ENCODE results near the gene ADGRL1. TPM values are rescaled to one million over a fixed set of nuclear protein-coding genes. Genes with fewer than 3 reads are reported as not detected.

Gene ADGRL1
- total and polyA plus RNA-seq, 5 experiments from 2014 or later: 0.29 to 28.0 (median 0.96) TPM

- Mint-ChIP-seq H3K4me1 (peaks cover 22 to 68% (median 56%) of the 10 kb centered on the region in 4 donors), H3K27ac (peak overlapping the region in 5 of 10 donors; percentile 38 to 67 (median 61)), H3K36me3 (peaks cover 0 to 1% (median 0%) of the 10 kb centered on the region in 3 donors), H3K9me3 (no peaks in the 10 kb centered on the region), H3K4me3 (peak overlapping the region in 3 of 10 donors; percentile 19 to 51 (median 27)), H3K27me3 (no peaks in the 10 kb centered on the region)
- POLR2A ChIA-PET: interaction anchor here (1.1 to 1.6 kb wide), 4 partner anchors 19 to 24 kb away, joined by 3 to 6 read pairs (median 4); partner anchors contain the start of gene ASF1B
- DNase-seq (no peak), ATAC-seq (no peak)
Observed at GRCh38 chr19:14112051-14112808, 93.7 kb downstream of the ADGRL1 start.

GRCh38 chr19:14111486-14111885 is 94.5 kb downstream of the ADGRL1 start:
- no peak for DNase-seq
- Mint-ChIP-seq H3K4me1 (peaks cover 19 to 62% (median 51%) of the 10 kb centered on the region in 4 donors), H3K9me3 (no peaks in the 10 kb centered on the region), H3K4me3 (peak overlapping the region in 2 of 10 donors; percentile 27 to 34), H3K36me3 (peaks cover 0 to 6% (median 0%) of the 10 kb centered on the region in 3 donors), H3K27me3 (no peaks in the 10 kb centered on the region), H3K27ac (peak overlapping the region in 4 of 10 donors; percentile 53 to 80 (median 74))
- POLR2A ChIA-PET: interaction anchor here (0.7 to 1.4 kb wide), 5 partner anchors 18 to 268 kb away, joined by 3 to 6 read pairs (median 4); no protein-coding TSS in a partner anchor
- no peak for ATAC-seq

GRCh38 chr19:14110650-14111049 is 95.3 kb downstream of the ADGRL1 start:
- H3K27ac Mint-ChIP-seq: peak overlapping the region in 7 of 10 donors; percentile 13 to 80 (median 57)
- no peak for DNase-seq
- POLR2A ChIA-PET: interaction anchor here (0.7 to 1.3 kb wide), 5 partner anchors 19 to 269 kb away, joined by 3 to 4 read pairs (median 3); no protein-coding TSS in a partner anchor

GRCh38 chr19:14107581-14108461 is 98.1 kb downstream of the ADGRL1 start:
- H3K27me3 Mint-ChIP-seq: no peaks in the 10 kb centered on the region
- DNase-seq (no peak), ATAC-seq (no peak)
- H3K27ac Mint-ChIP-seq: peak overlapping the region in 1 of 10 donors; percentile 46
- peaks cover 2 to 30% (median 20%) of the 10 kb centered on the region in 4 donors for H3K4me1 Mint-ChIP-seq
- H3K4me3 Mint-ChIP-seq: no peak overlapping the region
- POLR2A ChIA-PET: no interaction called here
- H3K36me3 Mint-ChIP-seq: peaks cover 0 to 25% (median 7%) of the 10 kb centered on the region in 3 donors
- H3K9me3 Mint-ChIP-seq: no peaks in the 10 kb centered on the region

More at GRCh38 chr19:14110650-14111049, 95.3 kb downstream of the ADGRL1 start:
- H3K4me3 Mint-ChIP-seq: no peak overlapping the region
- peaks cover 11 to 54% (median 43%) of the 10 kb centered on the region in 4 donors for H3K4me1 Mint-ChIP-seq
- no peak for ATAC-seq
- H3K27me3 Mint-ChIP-seq: no peaks in the 10 kb centered on the region
- H3K9me3 Mint-ChIP-seq: no peaks in the 10 kb centered on the region
- H3K36me3 Mint-ChIP-seq: peaks cover 0 to 12% (median 2%) of the 10 kb centered on the region in 3 donors

- POLR2A ChIA-PET: no interaction called here
- peaks cover 0 to 30% (median 7%) of the 10 kb centered on the region in 3 donors for H3K36me3 Mint-ChIP-seq
- ATAC-seq (no peak), DNase-seq (no peak)
- H3K27ac Mint-ChIP-seq: no peak overlapping the region
- H3K4me3 Mint-ChIP-seq: no peak overlapping the region
- H3K4me1 Mint-ChIP-seq: peaks cover 2 to 20% (median 11%) of the 10 kb centered on the region in 4 donors
- H3K27me3 Mint-ChIP-seq: no peaks in the 10 kb centered on the region
- no peaks in the 10 kb centered on the region for H3K9me3 Mint-ChIP-seq
Observed at GRCh38 chr19:14106840-14107239, 99.1 kb downstream of the ADGRL1 start.

GRCh38 chr19:14105680-14106079 is 100.3 kb downstream of the ADGRL1 start:
- DNase-seq (no peak), ATAC-seq (no peak)
- H3K27me3 Mint-ChIP-seq: no peaks in the 10 kb centered on the region
- POLR2A ChIA-PET: interaction anchor here (0.7 kb wide), 1 partner anchor 259 kb away, joined by 3 read pairs; no protein-coding TSS in a partner anchor
- H3K4me1 Mint-ChIP-seq: peaks cover 0 to 9% (median 4%) of the 10 kb centered on the region in 4 donors
- H3K4me3 Mint-ChIP-seq: no peak overlapping the region
- H3K27ac Mint-ChIP-seq: peak overlapping the region in 1 of 10 donors; percentile 84
- no peaks in the 10 kb centered on the region for H3K9me3 Mint-ChIP-seq
- peaks cover 0 to 36% (median 7%) of the 10 kb centered on the region in 3 donors for H3K36me3 Mint-ChIP-seq

GRCh38 chr19:14103310-14103709 is 102.7 kb downstream of the ADGRL1 start:
- H3K36me3 Mint-ChIP-seq: peaks cover 0 to 44% (median 7%) of the 10 kb centered on the region in 3 donors
- ATAC-seq: no peak
- POLR2A ChIA-PET: interaction anchor here (1.0 to 1.9 kb wide), 2 partner anchors 11 to 12 kb away, joined by 3 to 8 read pairs; no protein-coding TSS in a partner anchor

GRCh38 chr19:14102756-14103155 is 103.2 kb downstream of the ADGRL1 start:
- DNase-seq (no peak), ATAC-seq (no peak)
- H3K4me3 Mint-ChIP-seq: no peak overlapping the region
- no peaks in the 10 kb centered on the region for H3K4me1 Mint-ChIP-seq
- no peak overlapping the region for H3K27ac Mint-ChIP-seq
- POLR2A ChIA-PET: interaction anchor here (1.0 to 1.9 kb wide), 3 partner anchors 11 to 404 kb away, joined by 3 to 8 read pairs (median 3); no protein-coding TSS in a partner anchor
- H3K27me3 Mint-ChIP-seq: no peaks in the 10 kb centered on the region
- peaks cover 0 to 49% (median 7%) of the 10 kb centered on the region in 3 donors for H3K36me3 Mint-ChIP-seq
- H3K9me3 Mint-ChIP-seq: no peaks in the 10 kb centered on the region

More at GRCh38 chr19:14103310-14103709, 102.7 kb downstream of the ADGRL1 start:
- Mint-ChIP-seq H3K27ac (no peak overlapping the region), H3K4me1 (no peaks in the 10 kb centered on the region), H3K4me3 (no peak overlapping the region), H3K9me3 (no peaks in the 10 kb centered on the region), H3K27me3 (no peaks in the 10 kb centered on the region)
- no peak for DNase-seq

GRCh38 chr19:14102102-14102696 is 103.8 kb downstream of the ADGRL1 start:
- DNase-seq: no peak
- H3K4me3 Mint-ChIP-seq: no peak overlapping the region
- H3K9me3 Mint-ChIP-seq: no peaks in the 10 kb centered on the region
- H3K36me3 Mint-ChIP-seq: peaks cover 0 to 52% (median 7%) of the 10 kb centered on the region in 3 donors
- no peak for ATAC-seq
- no peaks in the 10 kb centered on the region for H3K27me3 Mint-ChIP-seq
- POLR2A ChIA-PET: interaction anchor here (1.0 to 1.9 kb wide), 2 partner anchors 14 to 405 kb away, joined by 3 to 8 read pairs; no protein-coding TSS in a partner anchor
- no peak overlapping the region for H3K27ac Mint-ChIP-seq
- no peaks in the 10 kb centered on the region for H3K4me1 Mint-ChIP-seq

GRCh38 chr19:14101003-14101545 is 104.9 kb downstream of the ADGRL1 start:
- no peak for ATAC-seq
- DNase-seq: no peak
- Mint-ChIP-seq H3K4me1 (no peaks in the 10 kb centered on the region), H3K27ac (peak overlapping the region in 1 of 10 donors; percentile 65), H3K9me3 (no peaks in the 10 kb centered on the region), H3K4me3 (no peak overlapping the region), H3K36me3 (peaks cover 0 to 53% (median 10%) of the 10 kb centered on the region in 3 donors), H3K27me3 (no peaks in the 10 kb centered on the region)
- POLR2A ChIA-PET: no interaction called here
